ENCODE measurements around the gene SLC35F4.
"Not testable (repeated sequence)": the region's sequence is repeated elsewhere in the genome, so short reads cannot be mapped to it uniquely, and the experiment has no call there.

The SLC35F4 gene

DNA sequence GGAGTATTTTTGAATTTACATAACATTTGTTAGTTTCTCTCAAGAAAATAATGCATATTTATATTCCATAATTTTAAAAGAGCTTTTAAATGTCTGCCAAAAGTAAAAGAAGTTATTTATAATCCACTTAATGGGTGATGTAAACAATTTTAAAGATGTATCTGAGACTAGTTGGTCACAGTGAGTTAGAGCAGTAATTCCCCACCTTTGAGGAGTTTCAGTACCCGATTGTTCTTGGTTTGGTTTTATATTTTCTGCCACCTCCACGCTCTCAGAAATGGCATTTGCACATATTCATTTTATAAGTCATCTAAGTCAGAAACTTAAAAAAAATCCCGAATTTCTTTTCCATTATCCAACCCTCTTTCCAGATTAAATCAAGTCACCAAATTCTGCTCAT lies 153.2 kb downstream of the SLC35F4 start:
- no peak for DNase-seq

GRCh38 chr14:57712102-57712501 lies 153.8 kb downstream of the SLC35F4 start:
- no peak for DNase-seq

- DNase-seq = no peak
These were observed 156.0 kb downstream of the SLC35F4 start for GRCh38 chr14:57709909-57710308.

- DNase-seq = not testable (repeated sequence)
These were observed 156.8 kb downstream of the SLC35F4 start for GRCh38 chr14:57709086-57709485.

DNA sequence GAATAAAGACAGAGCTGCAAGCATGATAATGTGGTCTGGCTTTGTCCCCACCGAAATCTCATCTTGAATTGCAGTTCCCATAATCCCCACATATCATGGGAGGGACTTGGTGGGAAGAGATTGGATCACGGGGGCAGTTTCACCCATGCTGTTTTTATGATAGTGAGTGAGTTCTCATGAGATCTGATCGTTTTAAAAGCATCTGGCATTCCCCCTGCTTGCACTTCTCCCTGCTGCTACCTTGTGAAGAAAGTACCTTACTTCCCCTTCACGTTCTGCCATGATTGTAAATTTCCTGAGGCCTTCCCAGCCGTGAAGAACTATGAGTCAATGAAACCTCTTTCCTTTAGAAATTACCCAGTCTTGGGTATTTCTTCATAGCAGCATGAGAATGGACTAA lies 158.7 kb downstream of the SLC35F4 start:
- DNase-seq = no peak

DNA sequence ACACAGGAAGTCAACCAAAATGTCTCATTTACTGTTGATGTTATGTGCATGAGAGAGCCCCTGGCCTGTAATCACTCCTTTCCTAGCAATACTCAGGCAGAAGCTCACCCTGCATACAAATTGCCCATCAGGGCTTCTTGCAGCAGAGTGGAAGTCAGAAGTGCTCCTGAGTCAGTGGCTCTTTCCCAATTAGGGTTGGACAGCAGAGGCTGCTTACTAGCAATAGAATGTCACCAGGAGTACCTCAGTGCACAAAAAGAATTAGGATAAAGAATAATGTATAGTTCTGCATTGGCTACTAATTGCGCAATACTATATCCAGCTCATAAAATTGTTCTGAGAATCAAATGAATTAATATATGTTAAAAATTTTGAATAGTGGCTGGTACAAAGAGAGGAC lies 161.1 kb downstream of the SLC35F4 start:
- DNase-seq = no peak

GRCh38 chr14:57699947-57700346 lies 165.9 kb downstream of the SLC35F4 start:
- no peak for DNase-seq

- DNase-seq = no peak
These were observed 173.2 kb downstream of the SLC35F4 start for GRCh38 chr14:57692671-57693070.

DNA sequence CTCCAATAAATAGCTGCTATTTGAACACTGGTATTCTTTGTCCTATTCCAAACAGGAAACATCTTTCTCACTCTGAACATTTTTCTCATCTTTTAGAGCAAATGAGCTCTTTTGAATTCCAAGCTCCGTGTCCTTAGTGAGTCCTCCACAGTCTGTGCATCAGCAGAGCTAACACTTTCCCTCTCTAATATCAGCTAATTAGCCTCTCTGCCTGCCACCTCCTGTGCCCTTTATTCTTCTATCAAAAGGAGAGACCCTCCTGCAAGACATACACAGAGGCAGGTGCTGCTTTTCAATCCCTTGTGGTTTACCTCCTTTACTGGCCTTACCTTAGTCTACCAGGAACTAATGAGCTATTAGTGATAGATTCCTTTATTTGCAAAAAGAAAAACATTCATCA lies 178.5 kb downstream of the SLC35F4 start:
- no peak for DNase-seq

DNA sequence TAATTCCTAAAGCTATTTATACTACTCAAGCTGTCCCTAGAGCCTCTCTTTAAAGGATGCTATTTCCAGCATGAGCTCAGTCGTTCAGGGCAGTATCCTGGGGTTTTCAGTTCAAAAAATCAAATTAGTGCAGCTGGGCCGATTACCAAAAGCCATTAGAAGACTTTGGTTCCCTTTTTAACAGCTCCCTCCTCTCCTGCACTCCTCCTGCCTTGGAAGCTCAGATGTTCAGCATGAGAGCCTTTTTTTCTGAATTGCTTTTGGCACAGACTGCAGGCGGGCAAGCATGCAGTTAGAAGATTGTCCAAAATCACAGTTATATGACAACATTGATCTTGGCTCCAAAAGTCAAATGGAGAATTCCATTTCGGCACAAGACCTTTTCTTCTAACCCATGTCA lies 179.6 kb downstream of the SLC35F4 start:
- no peak for DNase-seq

- DNase-seq = no peak
These were observed 194.9 kb downstream of the SLC35F4 start for GRCh38 chr14:57671021-57671420.

- no peak for DNase-seq
These were observed 205.7 kb downstream of the SLC35F4 start for GRCh38 chr14:57660208-57660607.

DNA sequence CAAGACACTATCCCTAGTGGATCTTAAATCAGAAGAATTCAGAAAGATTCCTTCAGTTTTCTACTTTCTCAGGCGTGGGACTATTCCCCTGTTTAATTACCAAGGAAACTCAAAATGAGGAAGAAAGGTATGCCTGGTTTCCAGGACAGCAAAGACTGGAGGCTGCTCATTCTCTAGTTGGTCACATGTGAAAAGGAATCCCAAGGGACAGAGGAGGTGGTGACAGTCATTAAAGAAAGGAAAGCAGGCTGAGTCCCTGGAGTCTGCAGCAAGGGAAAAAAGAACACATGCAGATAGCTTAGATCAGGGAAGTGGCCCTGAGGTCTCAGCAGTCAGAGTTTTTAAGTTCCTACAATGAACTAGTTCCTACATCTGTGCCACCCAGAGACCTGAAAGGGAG lies 206.8 kb downstream of the SLC35F4 start:
- DNase-seq = no peak

DNA sequence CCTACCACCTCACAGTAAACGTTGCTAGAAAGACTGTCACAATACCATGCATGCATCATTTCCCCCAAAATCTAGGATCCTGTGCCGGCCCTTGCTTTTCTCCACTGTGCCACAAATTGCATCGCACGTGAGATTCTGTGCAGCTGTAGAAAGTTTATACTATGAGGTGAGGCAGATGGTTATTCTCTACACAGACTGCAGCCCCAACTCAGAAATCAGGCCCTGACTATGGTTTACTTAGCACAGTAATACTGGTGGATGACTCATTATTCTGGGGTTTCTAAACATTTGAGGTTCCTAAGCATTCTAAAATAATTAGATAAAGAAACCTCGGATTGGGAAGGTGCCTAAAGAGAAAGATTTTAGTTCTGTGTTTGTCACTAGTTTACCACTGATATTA lies 208.4 kb downstream of the SLC35F4 start:
- no peak for DNase-seq

- no peak for DNase-seq
These were observed 209.0 kb downstream of the SLC35F4 start for GRCh38 chr14:57656853-57657252.

DNA sequence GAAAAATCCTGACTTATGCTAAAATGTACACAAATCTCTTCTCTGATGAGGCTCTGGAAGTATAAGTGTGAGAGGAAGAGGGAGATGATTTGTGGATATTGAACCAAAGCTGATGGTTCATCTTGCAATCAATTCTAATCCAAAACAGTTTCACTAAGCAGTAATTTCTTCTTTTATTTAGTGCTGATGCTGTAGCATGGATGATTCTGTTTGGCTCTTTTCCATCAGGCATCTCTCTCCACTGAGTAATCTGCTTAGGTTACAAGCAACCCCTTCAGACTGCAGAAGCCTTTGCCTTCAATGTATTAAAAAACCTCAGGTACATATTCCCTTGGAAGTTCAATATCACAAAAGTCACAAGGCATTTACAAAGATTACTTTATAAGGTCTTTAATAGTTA lies 213.1 kb downstream of the SLC35F4 start:
- no peak for DNase-seq

DNA sequence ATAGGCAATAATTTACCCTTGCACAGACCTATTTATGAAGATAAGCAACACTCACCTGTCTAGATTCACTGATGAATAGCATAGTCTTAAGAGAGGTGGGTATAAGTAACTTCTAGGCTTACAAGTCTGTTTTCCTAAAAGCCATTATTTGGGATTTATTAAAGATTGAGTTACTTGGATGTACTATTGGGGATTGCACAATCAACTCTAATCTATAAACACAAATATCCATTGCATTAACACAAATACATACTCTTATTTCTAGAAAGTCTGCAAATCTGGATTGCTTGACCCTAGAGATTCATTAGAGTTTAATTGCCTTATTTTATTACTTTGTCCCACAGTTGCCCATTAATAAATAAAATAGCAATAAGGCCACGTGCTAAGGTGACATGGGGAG lies 224.1 kb downstream of the SLC35F4 start:
- no peak for DNase-seq

DNA sequence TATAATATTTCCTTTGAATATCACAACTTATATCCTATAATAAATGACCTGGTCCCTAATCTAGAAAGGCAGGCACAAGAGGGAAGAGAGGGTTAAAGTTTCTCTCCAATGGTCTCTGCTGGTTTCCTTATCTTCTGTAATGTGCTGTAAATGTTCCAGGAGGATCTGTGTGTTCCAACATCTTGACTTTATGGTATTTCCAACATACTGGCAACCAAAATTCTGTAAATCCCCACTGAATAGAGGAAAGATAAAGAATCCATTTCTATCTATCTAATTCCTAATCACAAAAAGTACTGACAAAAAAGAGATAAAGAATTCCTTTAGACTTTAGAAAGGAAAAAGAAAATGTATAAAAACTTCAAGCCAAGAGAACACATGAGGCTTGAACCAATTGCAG lies 225.9 kb downstream of the SLC35F4 start:
- no peak for DNase-seq

DNA sequence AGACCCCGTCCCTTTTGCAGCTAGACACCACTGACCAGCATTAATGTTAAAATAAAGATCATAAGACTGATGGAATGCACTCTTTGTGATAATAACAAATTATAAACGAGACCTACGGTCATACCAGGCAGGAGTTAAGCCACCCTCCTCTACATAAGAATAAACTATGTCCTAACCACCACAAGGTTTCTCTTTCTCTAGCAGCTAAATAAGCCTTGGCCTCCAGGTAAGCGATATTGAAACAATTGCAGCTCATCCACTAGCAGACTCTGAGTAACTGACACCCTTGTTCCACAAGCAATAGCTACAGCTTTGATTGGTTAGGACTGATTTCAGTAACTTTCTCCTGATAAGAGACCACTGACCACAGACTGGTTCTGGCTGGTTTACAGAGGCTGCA lies 228.0 kb downstream of the SLC35F4 start:
- no peak for DNase-seq

GRCh38 chr14:57634335-57634734 lies 231.6 kb downstream of the SLC35F4 start:
- DNase-seq = no peak

GRCh38 chr14:57632649-57633048 lies 233.2 kb downstream of the SLC35F4 start:
- DNase-seq = no peak

DNA sequence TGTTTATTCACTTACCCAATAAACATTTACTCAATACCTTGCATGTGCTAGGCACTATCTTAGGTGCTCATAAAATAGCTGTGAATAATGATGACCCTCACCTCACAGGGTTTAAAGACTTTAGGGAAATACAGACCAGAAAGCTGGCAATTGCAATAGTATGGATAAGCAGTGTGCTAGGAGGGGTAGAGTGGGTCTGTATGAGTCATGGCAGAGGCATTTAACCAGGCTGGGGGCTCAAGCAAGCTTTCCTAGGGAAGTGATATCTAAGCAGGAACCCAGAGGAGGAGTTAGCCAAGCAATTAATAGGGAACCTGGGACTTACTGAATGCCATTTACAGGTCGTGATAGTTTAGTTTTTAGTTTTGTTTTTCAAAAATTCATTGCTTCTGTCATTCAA lies 248.4 kb downstream of the SLC35F4 start:
- DNase-seq = no peak

DNA sequence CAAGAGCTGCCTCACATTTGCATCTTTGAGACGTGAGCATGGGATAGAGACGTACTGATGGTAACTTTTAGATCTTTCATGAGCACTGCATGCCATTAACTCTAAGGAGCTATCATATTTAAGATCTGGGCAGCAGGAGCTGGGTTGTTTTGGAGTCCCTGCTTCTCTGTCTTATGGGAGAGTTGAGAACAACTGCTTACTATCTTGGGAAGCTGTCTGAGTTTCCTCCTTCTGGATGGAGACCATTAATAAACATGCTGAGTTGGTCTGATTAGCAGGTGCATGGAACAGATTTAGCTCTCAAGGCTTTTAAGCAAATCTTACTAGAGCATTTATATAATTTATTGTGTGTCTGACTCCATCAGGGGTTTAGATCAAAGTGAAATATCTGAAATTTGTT lies 252.9 kb downstream of the SLC35F4 start:
- DNase-seq = no peak

- DNase-seq = no peak
These were observed 254.3 kb downstream of the SLC35F4 start for GRCh38 chr14:57611555-57612075.

DNA sequence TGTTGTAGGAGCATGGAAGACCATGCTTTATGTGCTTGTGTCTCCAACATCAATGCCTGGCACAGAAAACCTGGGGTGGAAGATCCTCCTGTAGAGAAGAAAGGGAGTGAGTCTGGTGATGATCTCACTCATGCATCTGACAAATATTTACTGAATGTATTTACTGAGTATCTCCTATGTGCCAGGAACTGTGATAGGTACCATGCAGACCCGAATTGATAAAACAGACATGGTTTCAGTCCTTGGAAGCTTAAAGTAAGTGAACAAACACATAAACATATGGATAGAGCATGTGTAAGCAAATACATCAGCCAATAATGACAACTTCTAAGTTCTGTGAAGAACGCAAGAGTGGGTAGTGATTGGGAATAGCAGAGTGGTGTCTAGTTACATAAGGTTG lies 255.3 kb downstream of the SLC35F4 start:
- no peak for DNase-seq
